Suprapubic skin (tissue), 3 donors: ENCODE results near the gene CDH22.

ENCODE experiments used
- CTCF ChIP-seq, 2 donors: fragments of 200-600 bp in 1 of 2; fragments of 450-650 bp in 1 of 2; sonication (generic) in 1 of 2; IDR thresholded peaks; one replicate each; pipeline ENCODE4 v1.5.1; 2016 to 2019; ENCODE audit warnings: antibody characterized with exemption in 2 of 2, mild to moderate bottlenecking in 1 of 2, moderate library complexity in 1 of 2
- POLR2A ChIP-seq, 2 donors: fragments of 450-650 bp; IDR thresholded peaks; one replicate each; pipeline ENCODE4 v1.6.1; 2017; ENCODE audit warnings: antibody characterized with exemption in 2 of 2, mild to moderate bottlenecking in 2 of 2, moderate library complexity in 2 of 2

DNA sequence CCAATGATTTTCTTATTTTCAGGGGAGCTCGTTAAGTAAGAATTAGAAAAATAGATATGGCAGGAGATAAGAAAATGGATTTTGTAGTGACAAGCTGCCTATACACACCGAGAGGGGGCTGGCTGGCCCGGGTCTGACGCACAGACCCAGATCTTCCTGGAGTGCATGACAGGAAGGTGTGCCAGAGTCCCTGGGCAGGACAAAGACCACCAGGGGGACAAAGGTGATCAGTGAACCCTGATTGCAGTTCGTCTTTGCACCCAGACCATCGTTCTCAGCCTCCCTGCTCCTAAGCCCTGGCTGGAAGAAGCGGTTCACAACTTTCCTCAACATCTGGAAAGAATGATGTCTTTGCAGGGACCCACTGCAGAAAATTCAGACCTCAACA, 24.3 kb downstream of the CDH22 start:
- no peak for TF ChIP-seq CTCF (IDR thresholded peaks at IDR 0.05)
- TF ChIP-seq POLR2A (IDR thresholded peaks at IDR 0.05), result no peak
